OCI-LY3 (cell line): ENCODE measurements around the gene NPY.

Source experiments
- EZH2phosphoT487 ChIP-seq: fragments of 200-600 bp; shearing (Covaris generic); IDR thresholded peaks from 2 replicates; pipeline ENCODE4 v1.6.1; 2018; ENCODE audit warnings: antibody characterized with exemption, mixed run types, low read depth
- TF ChIP-seq, protein P1 (sequence below): fragments of 200-600, 300-600 bp; sonication (generic); IDR thresholded peaks from 2 replicates; pipeline ENCODE4 v1.5.1; 2014; ENCODE audit warnings: antibody characterized with exemption, low read length, low read depth

DNA sequence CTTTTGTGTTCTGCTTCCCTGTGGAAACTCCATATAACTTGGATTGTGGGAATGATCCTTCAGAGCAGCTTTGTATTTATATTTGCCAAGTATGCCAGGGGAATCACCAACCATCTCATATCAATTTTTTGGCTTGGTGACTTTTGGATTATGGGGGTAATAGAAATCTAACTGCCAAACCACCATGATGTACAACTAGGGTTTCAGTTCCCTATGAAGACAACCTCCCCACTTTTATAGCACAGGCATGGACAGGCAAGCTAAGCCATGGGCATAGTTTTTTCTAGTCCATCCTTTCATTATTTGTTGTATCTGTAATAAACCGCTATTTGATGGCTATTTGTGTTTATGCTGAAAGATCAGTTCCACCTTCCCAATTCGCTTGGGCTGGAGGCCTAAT is 17.7 kb downstream of the NPY start:
- TF ChIP-seq, protein P1, sequence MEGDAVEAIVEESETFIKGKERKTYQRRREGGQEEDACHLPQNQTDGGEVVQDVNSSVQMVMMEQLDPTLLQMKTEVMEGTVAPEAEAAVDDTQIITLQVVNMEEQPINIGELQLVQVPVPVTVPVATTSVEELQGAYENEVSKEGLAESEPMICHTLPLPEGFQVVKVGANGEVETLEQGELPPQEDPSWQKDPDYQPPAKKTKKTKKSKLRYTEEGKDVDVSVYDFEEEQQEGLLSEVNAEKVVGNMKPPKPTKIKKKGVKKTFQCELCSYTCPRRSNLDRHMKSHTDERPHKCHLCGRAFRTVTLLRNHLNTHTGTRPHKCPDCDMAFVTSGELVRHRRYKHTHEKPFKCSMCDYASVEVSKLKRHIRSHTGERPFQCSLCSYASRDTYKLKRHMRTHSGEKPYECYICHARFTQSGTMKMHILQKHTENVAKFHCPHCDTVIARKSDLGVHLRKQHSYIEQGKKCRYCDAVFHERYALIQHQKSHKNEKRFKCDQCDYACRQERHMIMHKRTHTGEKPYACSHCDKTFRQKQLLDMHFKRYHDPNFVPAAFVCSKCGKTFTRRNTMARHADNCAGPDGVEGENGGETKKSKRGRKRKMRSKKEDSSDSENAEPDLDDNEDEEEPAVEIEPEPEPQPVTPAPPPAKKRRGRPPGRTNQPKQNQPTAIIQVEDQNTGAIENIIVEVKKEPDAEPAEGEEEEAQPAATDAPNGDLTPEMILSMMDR, result no peak
- TF ChIP-seq EZH2phosphoT487, result no peak
